Neural progenitor cell (in vitro differentiated cells): ENCODE results near the gene SNTG2. TPM values are rescaled to one million over a fixed set of nuclear protein-coding genes. Genes with fewer than 3 reads are reported as not detected.

Experiments used
- DNase-seq: peaks from one replicate; pipeline ENCODE4 v3.0.0-alpha.2; 2016; ENCODE audit warnings: low spot score
- H2AFZ ChIP-seq: fragments of 200-600 bp; sonication (generic); replicated peaks from 2 replicates; pipeline ENCODE4 v1.6.1; 2016; ENCODE audit warnings: antibody characterized with exemption
- H3F3A ChIP-seq: fragments of 200-600 bp; sonication (generic); 2 replicates; pipeline ENCODE4 v1.6.1; 2016; ENCODE audit warnings: antibody characterized with exemption, low read depth
- H3K27ac ChIP-seq: fragments of 200-600 bp; sonication (generic); 2 replicates; pipeline ENCODE4 v1.5.1; 2016; ENCODE audit warnings: mild to moderate bottlenecking
- H3K27me3 ChIP-seq: fragments of 200-600 bp; sonication (generic); 2 replicates; pipeline ENCODE4 v1.6.1; 2016; ENCODE audit warnings: mild to moderate bottlenecking, moderate library complexity
- H3K36me3 ChIP-seq: fragments of 200-600 bp; sonication (generic); 2 replicates; pipeline ENCODE4 v1.5.1; 2016
- H3K4me1 ChIP-seq: fragments of 200-600 bp; sonication (generic); 2 replicates; pipeline ENCODE4 v1.6.1; 2016; ENCODE audit warnings: mixed run types
- H3K4me2 ChIP-seq: fragments of 200-600 bp; sonication (generic); 2 replicates; pipeline ENCODE4 v1.6.1; 2016
- H3K4me3 ChIP-seq: fragments of 200-600 bp; sonication (generic); 2 replicates; pipeline ENCODE4 v1.5.1; 2016
- H3K79me2 ChIP-seq: fragments of 200-600 bp; sonication (generic); 2 replicates; pipeline ENCODE4 v1.6.1; 2016; ENCODE audit warnings: low read depth
- H3K9ac ChIP-seq: fragments of 200-600 bp; sonication (generic); 2 replicates; pipeline ENCODE4 v1.6.1; 2016
- H3K9me3 ChIP-seq: fragments of 200-600 bp; sonication (generic); 2 replicates; pipeline ENCODE4 v1.5.1; 2016; ENCODE audit warnings: low read depth
- H4K20me1 ChIP-seq: fragments of 200-600 bp; sonication (generic); 2 replicates; pipeline ENCODE4 v1.6.1; 2016; ENCODE audit warnings: low read depth
- H3K27ac Mint-ChIP-seq: 3 replicates; pipeline ENCODE4 v1.8.0; 2021; ENCODE audit warnings: mixed read lengths
- H3K27me3 Mint-ChIP-seq: 2 replicates; pipeline ENCODE4 v1.8.0; 2022; ENCODE audit warnings: low read depth, mild to moderate bottlenecking, inconsistent platforms, moderate library complexity, mixed read lengths; ENCODE audit not compliant: insufficient read depth
- H3K36me3 Mint-ChIP-seq: 3 replicates; pipeline ENCODE4 v1.8.0; 2021; ENCODE audit warnings: mixed read lengths
- H3K4me1 Mint-ChIP-seq: 3 replicates; pipeline ENCODE4 v1.8.0; 2021; ENCODE audit warnings: mixed read lengths
- H3K4me3 Mint-ChIP-seq: 3 replicates; pipeline ENCODE4 v1.8.0; 2021; ENCODE audit warnings: mild to moderate bottlenecking, moderate library complexity, mixed read lengths
- H3K9me3 Mint-ChIP-seq: 3 replicates; pipeline ENCODE4 v1.8.0; 2020; ENCODE audit warnings: mixed read lengths
- CTCF ChIP-seq: fragments of 200-600 bp; sonication (generic); IDR thresholded peaks from 2 replicates; pipeline ENCODE4 v1.5.1; 2017; ENCODE audit warnings: antibody characterized with exemption, mild to moderate bottlenecking
- EZH2 ChIP-seq: fragments of 200-600 bp; sonication (generic); IDR thresholded peaks from 2 replicates; pipeline ENCODE4 v1.6.1; 2017; ENCODE audit warnings: antibody characterized with exemption, mild to moderate bottlenecking, moderate library complexity
- EZH2phosphoT487 ChIP-seq: fragments of 200-600 bp; sonication (generic); IDR thresholded peaks from 2 replicates; pipeline ENCODE4 v1.6.1; 2017; ENCODE audit warnings: antibody characterized with exemption
- total RNA-seq: library from RNA; depleted of rRNA; stranded (reverse); fragments of >200 nt; gene quantifications from 2 replicates; pipeline ENCODE4 v1.2.3, GENCODE V29; 2015; ENCODE audit warnings: low replicate concordance

SNTG2 gene
- total RNA-seq, 1 donor from 2014 or later, result 1.1 TPM

DNA sequence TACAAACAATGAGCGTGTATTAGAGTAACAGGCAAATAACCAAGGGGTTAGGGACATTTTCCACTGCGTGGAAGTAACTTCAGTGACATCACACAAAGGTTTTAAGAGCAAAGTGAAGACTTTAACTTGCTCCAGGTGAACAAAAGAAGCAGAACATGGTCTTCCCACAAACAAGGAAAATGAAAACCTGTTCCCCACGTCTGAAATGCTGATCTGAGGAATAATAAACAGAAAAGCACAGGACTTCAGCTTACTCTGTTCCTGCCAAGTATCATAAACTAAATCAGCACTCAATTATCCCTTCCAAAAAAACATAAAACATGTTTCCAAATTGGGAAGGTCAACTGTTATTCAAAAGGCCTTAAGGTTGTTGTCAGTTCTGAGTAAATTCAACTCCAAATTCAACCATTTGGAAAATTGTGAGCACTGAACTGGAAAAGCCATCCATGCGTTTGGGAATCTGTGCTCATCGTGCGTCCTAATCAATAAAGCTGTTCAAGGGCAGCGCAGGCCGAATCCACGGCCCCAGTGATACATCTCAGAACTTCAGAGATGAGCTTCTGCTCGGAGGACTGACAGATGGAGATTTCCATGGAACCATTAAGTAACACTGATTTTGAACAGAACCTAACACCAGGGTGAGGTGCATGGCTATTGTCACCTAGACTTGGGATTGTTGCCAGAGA, 7.7 kb upstream of the SNTG2 start:
- Histone ChIP-seq H3K9ac (no peak overlapping the region), H3F3A (no peaks in the 10 kb centered on the region), H3K27ac (no peak overlapping the region), H2AFZ (no peak overlapping the region), H3K4me3 (no peak overlapping the region), H3K4me2 (no peak overlapping the region), H3K36me3 (no peaks in the 10 kb centered on the region), H3K4me1 (no peaks in the 10 kb centered on the region), H4K20me1 (no peaks in the 10 kb centered on the region), H3K79me2 (no peaks in the 10 kb centered on the region), H3K9me3 (no peaks in the 10 kb centered on the region), H3K27me3 (peaks cover 4% of the 10 kb centered on the region)
- Mint-ChIP-seq H3K36me3 (no peaks in the 10 kb centered on the region), H3K4me1 (no peaks in the 10 kb centered on the region), H3K27ac (no peak overlapping the region), H3K27me3 (peaks cover 9% of the 10 kb centered on the region), H3K9me3 (peaks cover 12% of the 10 kb centered on the region), H3K4me3 (no peak overlapping the region)
- no peak for DNase-seq
- TF ChIP-seq CTCF (no peak), EZH2 (no peak), EZH2phosphoT487 (no peak)

- no peaks in the 10 kb centered on the region for H3K9me3 ChIP-seq
- peaks cover 9% of the 10 kb centered on the region for H3K27me3 ChIP-seq
- H3K4me3 ChIP-seq, result no peak overlapping the region
- H3K4me2 ChIP-seq, result no peak overlapping the region
- H3K27ac ChIP-seq, result no peak overlapping the region
- Mint-ChIP-seq H3K9me3 (peaks cover 12% of the 10 kb centered on the region), H3K4me1 (no peaks in the 10 kb centered on the region), H3K36me3 (no peaks in the 10 kb centered on the region), H3K4me3 (no peak overlapping the region), H3K27me3 (peaks cover 12% of the 10 kb centered on the region), H3K27ac (no peak overlapping the region)
- TF ChIP-seq EZH2 (no peak), CTCF (no peak), EZH2phosphoT487 (no peak)
- no peak overlapping the region for H3K9ac ChIP-seq
- H2AFZ ChIP-seq, result no peak overlapping the region
- H3K79me2 ChIP-seq, result no peaks in the 10 kb centered on the region
- no peaks in the 10 kb centered on the region for H3K4me1 ChIP-seq
- H4K20me1 ChIP-seq, result no peaks in the 10 kb centered on the region
- DNase-seq, result no peak
- no peaks in the 10 kb centered on the region for H3F3A ChIP-seq
- H3K36me3 ChIP-seq, result no peaks in the 10 kb centered on the region
These were observed 7.2 kb upstream of the SNTG2 start for GRCh38 chr2:943461-943797.

- no peak for DNase-seq
These were observed 6.8 kb upstream of the SNTG2 start for GRCh38 chr2:943821-944220.

More at GRCh38 chr2:943821-944220, 6.8 kb upstream of the SNTG2 start:
- Histone ChIP-seq H3K27me3 (peaks cover 13% of the 10 kb centered on the region), H2AFZ (no peak overlapping the region), H3K79me2 (no peaks in the 10 kb centered on the region), H3K9me3 (no peaks in the 10 kb centered on the region), H3K4me2 (no peak overlapping the region), H3K4me3 (no peak overlapping the region), H3K36me3 (no peaks in the 10 kb centered on the region), H3K4me1 (no peaks in the 10 kb centered on the region), H3F3A (no peaks in the 10 kb centered on the region), H3K9ac (no peak overlapping the region), H4K20me1 (no peaks in the 10 kb centered on the region), H3K27ac (no peak overlapping the region)
- Mint-ChIP-seq H3K27ac (no peak overlapping the region), H3K9me3 (peaks cover 12% of the 10 kb centered on the region), H3K36me3 (no peaks in the 10 kb centered on the region), H3K4me1 (no peaks in the 10 kb centered on the region), H3K4me3 (no peak overlapping the region), H3K27me3 (peaks cover 12% of the 10 kb centered on the region)
- TF ChIP-seq CTCF (no peak), EZH2 (no peak), EZH2phosphoT487 (no peak)
